Measurements from ENCODE around the gene METTL25B. TPM values are rescaled to one million over a fixed set of nuclear protein-coding genes. Genes with fewer than 3 reads are reported as not detected.

The METTL25B gene
- total and polyA plus RNA-seq, 2 of the 13 experiments (the other 11 are each of a cell fraction or from before 2014, with no cell fraction given) = 11.9 to 24.0 TPM

GRCh38 chr1:156746728-156747631 lies 18.7 kb downstream of the METTL25B start (continued):
- TF ChIP-seq YEATS4 (CRISPR knock-in tag; IDR thresholded peaks at IDR 0.05; ENCODE audit: borderline replicate concordance) = peak; percentile 74; the same call in 1 of the 2 replicates
- TF ChIP-seq ZNF124 (CRISPR knock-in tag; IDR thresholded peaks at IDR 0.05) = no peak
- 0 out of 2 replicates have a peak, but pooled peaks have one; percentile 13 for TF ChIP-seq THRA (CRISPR knock-in tag; IDR thresholded peaks at IDR 0.05; ENCODE audit: borderline replicate concordance)
- no peak for TF ChIP-seq ZNF30 (CRISPR knock-in tag; IDR thresholded peaks at IDR 0.05)
- TF ChIP-seq, protein P1, sequence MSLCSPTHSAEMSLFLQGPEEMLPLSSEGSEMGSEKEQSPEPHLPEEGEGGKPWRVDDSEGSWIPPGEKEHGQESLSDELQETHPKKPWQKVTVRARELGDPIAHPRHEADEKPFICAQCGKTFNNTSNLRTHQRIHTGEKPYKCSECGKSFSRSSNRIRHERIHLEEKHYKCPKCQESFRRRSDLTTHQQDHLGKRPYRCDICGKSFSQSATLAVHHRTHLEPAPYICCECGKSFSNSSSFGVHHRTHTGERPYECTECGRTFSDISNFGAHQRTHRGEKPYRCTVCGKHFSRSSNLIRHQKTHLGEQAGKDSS (CRISPR knock-in tag; IDR thresholded peaks at IDR 0.05; ENCODE audit: borderline replicate concordance, low read depth) = no peak; the same call in 1 of the 2 replicates
- TF ChIP-seq PTBP1 (IDR thresholded peaks at IDR 0.05; ENCODE audit: low read depth, low read length, poor library complexity, severe bottlenecking) = no peak
- peak; percentile 91 for TF ChIP-seq YY1 (IDR thresholded peaks at IDR 0.05; ENCODE audit: insufficient read depth, insufficient replicate concordance, low read depth, low read length)
- TF ChIP-seq ZNF207 (IDR thresholded peaks at IDR 0.05; ENCODE audit: borderline replicate concordance) = no peak
- TF ChIP-seq, protein P2, sequence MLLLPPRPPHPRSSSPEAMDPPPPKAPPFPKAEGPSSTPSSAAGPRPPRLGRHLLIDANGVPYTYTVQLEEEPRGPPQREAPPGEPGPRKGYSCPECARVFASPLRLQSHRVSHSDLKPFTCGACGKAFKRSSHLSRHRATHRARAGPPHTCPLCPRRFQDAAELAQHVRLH (CRISPR knock-in tag; IDR thresholded peaks at IDR 0.05; ENCODE audit: borderline replicate concordance, low read depth) = peak; percentile 39; the same call in 1 of the 2 replicates
- TF ChIP-seq, protein P3, sequence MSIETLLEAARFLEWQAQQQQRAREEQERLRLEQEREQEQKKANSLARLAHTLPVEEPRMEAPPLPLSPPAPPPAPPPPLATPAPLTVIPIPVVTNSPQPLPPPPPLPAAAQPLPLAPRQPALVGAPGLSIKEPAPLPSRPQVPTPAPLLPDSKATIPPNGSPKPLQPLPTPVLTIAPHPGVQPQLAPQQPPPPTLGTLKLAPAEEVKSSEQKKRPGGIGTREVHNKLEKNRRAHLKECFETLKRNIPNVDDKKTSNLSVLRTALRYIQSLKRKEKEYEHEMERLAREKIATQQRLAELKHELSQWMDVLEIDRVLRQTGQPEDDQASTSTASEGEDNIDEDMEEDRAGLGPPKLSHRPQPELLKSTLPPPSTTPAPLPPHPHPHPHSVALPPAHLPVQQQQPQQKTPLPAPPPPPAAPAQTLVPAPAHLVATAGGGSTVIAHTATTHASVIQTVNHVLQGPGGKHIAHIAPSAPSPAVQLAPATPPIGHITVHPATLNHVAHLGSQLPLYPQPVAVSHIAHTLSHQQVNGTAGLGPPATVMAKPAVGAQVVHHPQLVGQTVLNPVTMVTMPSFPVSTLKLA (IDR thresholded peaks at IDR 0.05) = no peak
- TF ChIP-seq FOXJ3 (CRISPR knock-in tag; IDR thresholded peaks at IDR 0.05; ENCODE audit: borderline replicate concordance) = no peak
- no peak for TF ChIP-seq POGK (CRISPR knock-in tag; conservative IDR thresholded peaks at IDR 0.05)
- no peak for TF ChIP-seq E2F2 (CRISPR knock-in tag; IDR thresholded peaks at IDR 0.05; ENCODE audit: borderline replicate concordance)
- TF ChIP-seq FOXK2 (IDR thresholded peaks at IDR 0.05) = no peak
- TF ChIP-seq ZNF331 (CRISPR knock-in tag; IDR thresholded peaks at IDR 0.05) = no peak

Data from HepG2 (cell line).